ENCODE results near the gene CACNG4. TPM values are rescaled to one million over a fixed set of nuclear protein-coding genes. Genes with fewer than 3 reads are reported as not detected.

CACNG4 gene
- polyA plus RNA-seq, 2 of the 4 experiments (the other 2 are of a cell fraction), result 6.2 to 10.2 TPM

GRCh38 chr17:66976781-66977201 lies 12.3 kb downstream of the CACNG4 start (continued):
- no peak for TF ChIP-seq ELK1 (IDR thresholded peaks at IDR 0.05; ENCODE audit: low read depth, low read length)

- H3K27ac ChIP-seq, result no peak overlapping the region
- H3K4me1 ChIP-seq, result peaks cover 19% of the 10 kb centered on the region
- FAIRE-seq, result no peak
- no peak overlapping the region for H3K4me3 ChIP-seq
- no peak overlapping the region for H3K4me2 ChIP-seq
- POLR2A ChIA-PET, result no interaction called here
- no peak for ATAC-seq
- DNase-seq (ENCODE audit: low read depth in 1 of 2, low spot score in 1 of 2), result no peak
- TF ChIP-seq CHD2 (IDR thresholded peaks at IDR 0.05; ENCODE audit: low read length, partially characterized antibody), result no peak
- no peak for TF ChIP-seq SMC3 (IDR thresholded peaks at IDR 0.05)
- no peak for TF ChIP-seq ZNF302 (CRISPR knock-in tag; IDR thresholded peaks at IDR 0.05)
- no peak for TF ChIP-seq RAD21 (conservative IDR thresholded peaks at IDR 0.05 in 1 of 2, IDR thresholded peaks at IDR 0.05 in 1 of 2)
- no peak for TF ChIP-seq ZC3H11A (IDR thresholded peaks at IDR 0.05)
- TF ChIP-seq JUNB (IDR thresholded peaks at IDR 0.05), result no peak
- no peak for TF ChIP-seq HES2 (IDR thresholded peaks at IDR 0.05)
- no peak for TF ChIP-seq ZSCAN20 (CRISPR knock-in tag; IDR thresholded peaks at IDR 0.05)
- TF ChIP-seq TP53 (CRISPR knock-in tag; IDR thresholded peaks at IDR 0.05), result no peak
- TF ChIP-seq FOSL2 (IDR thresholded peaks at IDR 0.05), result no peak
- no peak for TF ChIP-seq FOSL2 (CRISPR knock-in tag; IDR thresholded peaks at IDR 0.05)
- no peak for TF ChIP-seq CBX2 (IDR thresholded peaks at IDR 0.05; ENCODE audit: borderline replicate concordance, low read depth)
- TF ChIP-seq HMGXB4 (CRISPR knock-in tag; IDR thresholded peaks at IDR 0.05; ENCODE audit: borderline replicate concordance), result no peak
- TF ChIP-seq FOXS1 (CRISPR knock-in tag; IDR thresholded peaks at IDR 0.05), result no peak
- TF ChIP-seq POLR2AphosphoS2 (conservative IDR thresholded peaks at IDR 0.05; ENCODE audit: low read length), result no peak
- no peak for TF ChIP-seq SREBF2 (IDR thresholded peaks at IDR 0.05)
- TF ChIP-seq EP300 (IDR thresholded peaks at IDR 0.05), result no peak
- no peak for TF ChIP-seq RARB (CRISPR knock-in tag; IDR thresholded peaks at IDR 0.05)
- TF ChIP-seq HEYL (CRISPR knock-in tag; IDR thresholded peaks at IDR 0.05), result no peak
- TF ChIP-seq ESRRA (IDR thresholded peaks at IDR 0.05; ENCODE audit: borderline replicate concordance, low read length), result no peak
- 86% methylated on average over 19 of the region's 19 CpGs for WGBS (ENCODE audit: missing lambda C conversion rate)
- H3K9me3 ChIP-seq, result no peaks in the 10 kb centered on the region
- CTCF ChIA-PET, result no interaction called here
Measured at GRCh38 chr17:66978514-66979061, 14.1 kb downstream of the CACNG4 start.

- ChIA-PET POLR2A (no interaction called here), CTCF (interaction anchor here (1.3 to 2.4 kb wide), 3 partner anchors 10 to 266 kb away, joined by 3 to 8 read pairs (median 4); no protein-coding TSS in a partner anchor)
- no peak for ATAC-seq
- no peaks in the 10 kb centered on the region for H3K9me3 ChIP-seq
- FAIRE-seq, result peak; percentile 70
- TF ChIP-seq NPAS2 (CRISPR knock-in tag; IDR thresholded peaks at IDR 0.05; ENCODE audit: borderline replicate concordance), result no peak
- no peak for TF ChIP-seq ELK1 (IDR thresholded peaks at IDR 0.05; ENCODE audit: low read depth, low read length)
- TF ChIP-seq MAZ (IDR thresholded peaks at IDR 0.05; ENCODE audit: borderline replicate concordance, low read depth, low read length), result no peak
- no peak for TF ChIP-seq CBX8 (IDR thresholded peaks at IDR 0.05)
- TF ChIP-seq RARB (CRISPR knock-in tag; IDR thresholded peaks at IDR 0.05), result no peak
- TF ChIP-seq HDAC2 (IDR thresholded peaks at IDR 0.05), result no peak
- TF ChIP-seq EHF (CRISPR knock-in tag; IDR thresholded peaks at IDR 0.05), result no peak
- TF ChIP-seq HOXB13 (CRISPR knock-in tag; IDR thresholded peaks at IDR 0.05; ENCODE audit: low read depth), result no peak
- no peak for TF ChIP-seq TFCP2L1 (CRISPR knock-in tag; IDR thresholded peaks at IDR 0.05)
- TF ChIP-seq E2F6 (IDR thresholded peaks at IDR 0.05; ENCODE audit: borderline replicate concordance, low read depth), result no peak
- TF ChIP-seq RCOR1 (IDR thresholded peaks at IDR 0.05; ENCODE audit: low read depth, low read length), result no peak
- no peak for TF ChIP-seq USF2 (IDR thresholded peaks at IDR 0.05)
- TF ChIP-seq ESRRA (IDR thresholded peaks at IDR 0.05; ENCODE audit: borderline replicate concordance, low read length), result no peak
- TF ChIP-seq SREBF2 (IDR thresholded peaks at IDR 0.05), result no peak
- H3K27ac ChIP-seq, result peak overlapping the region in 1 of 2 experiments; percentile 57; a peak in 2 of 6 replicates
- no peak overlapping the region for H3K4me3 ChIP-seq
- H3K4me1 ChIP-seq, result peaks cover 19% of the 10 kb centered on the region
- DNase-seq (ENCODE audit: low read depth in 1 of 2, low spot score in 1 of 2), result no peak
- H3K4me2 ChIP-seq, result no peak overlapping the region; the same call in 2 of the 3 replicates
- 83% methylated on average over 7 of the region's 7 CpGs for WGBS (ENCODE audit: missing lambda C conversion rate)
Measured at GRCh38 chr17:66980896-66981295, 16.4 kb downstream of the CACNG4 start.

All from A549 (cell line).